K562 (cell line): ENCODE results near the gene SRGAP3.

Experiments
- EP300 ChIP-seq: IDR thresholded peaks from 2 replicates; pipeline ENCODE4 v1.6.1; 2012; ENCODE audit warnings: low read length, improper control_type of control experiment
- HDAC1 ChIP-seq, 2 experiments: fragments of 450-650 bp; IDR thresholded peaks; 2 replicates each; pipeline ENCODE4 v1.6.1; 2016 to 2017; ENCODE audit warnings: inconsistent platforms in 1 of 2, mild to moderate bottlenecking in 1 of 2, moderate library complexity in 1 of 2
- NR2C1 ChIP-seq, 2 experiments: fragments of 450-650 bp; IDR thresholded peaks; 2 replicates each; pipeline ENCODE4 v1.6.1; 2017; ENCODE audit warnings: mild to moderate bottlenecking in 2 of 2, antibody characterized with exemption in 1 of 2, inconsistent platforms in 1 of 2, missing compliant biosample characterization in 1 of 2, missing genetic modification characterization in 1 of 2
- POLR2AphosphoS5 ChIP-seq: IDR thresholded peaks from 2 replicates; pipeline ENCODE4 v1.6.1; 2011; ENCODE audit warnings: mild to moderate bottlenecking, low read depth, low read length, moderate library complexity; ENCODE audit not compliant: control insufficient read depth, insufficient read depth
- SRSF7 ChIP-seq: fragments of 200-400 bp; formaldehyde crosslinking; optimal IDR thresholded peaks from 2 replicates; pipeline ENCODE3; 2017; ENCODE audit warnings: mild to moderate bottlenecking, low read depth, low read length
- TF ChIP-seq, protein P1 (sequence below), 3 experiments: IDR thresholded peaks in 2 of 3; conservative IDR thresholded peaks in 1 of 3; 2 replicates each; pipeline ENCODE4 v1.5.1; 2011 to 2012; ENCODE audit warnings: low read length in 3 of 3, mild to moderate bottlenecking in 3 of 3, control low read depth in 2 of 3, improper control_type of control experiment in 1 of 3, inconsistent platforms in 1 of 3, low read depth in 1 of 3, mixed read lengths in 1 of 3, moderate library complexity in 1 of 3; ENCODE audit not compliant: insufficient read depth in 2 of 3

DNA sequence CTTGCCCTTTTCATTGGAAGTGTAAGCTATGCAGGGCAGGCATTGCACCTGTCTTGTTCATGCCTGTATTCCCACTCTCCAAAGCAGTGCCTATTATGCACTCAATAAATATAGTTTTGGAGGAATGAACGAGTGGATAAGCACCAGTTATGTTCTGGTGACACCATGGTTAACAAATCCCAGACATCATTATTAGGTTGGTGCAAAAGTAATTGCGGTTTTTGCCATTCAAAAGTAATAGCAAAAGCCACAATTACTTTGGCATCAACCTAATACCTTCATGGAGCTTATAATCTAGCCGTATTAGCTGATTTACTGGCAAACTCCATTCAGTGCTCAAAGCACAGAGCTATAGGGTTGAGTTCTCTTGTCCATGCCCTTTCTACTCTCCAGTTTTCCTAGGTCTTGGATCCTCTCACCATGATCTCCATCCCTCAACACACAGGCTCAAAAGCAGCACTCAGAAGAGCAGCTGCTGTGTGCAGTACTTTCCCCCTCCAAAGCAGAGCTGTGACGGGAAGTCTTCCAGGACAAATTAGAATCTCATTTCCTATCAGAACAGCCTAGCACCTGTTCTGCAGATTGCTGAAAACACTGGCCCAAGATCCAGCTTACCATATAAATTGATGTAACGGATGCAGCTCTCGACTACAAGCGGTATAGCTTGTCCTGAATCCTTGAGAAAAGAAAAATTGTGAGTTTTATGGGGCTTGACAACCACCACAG is 223.0 kb downstream of the SRGAP3 start:
- TF ChIP-seq SRSF7, result no peak
- no peak for TF ChIP-seq POLR2AphosphoS5
- no peak for TF ChIP-seq NR2C1 (IDR thresholded peaks at IDR 0.05)
- TF ChIP-seq NR2C1 (tag; IDR thresholded peaks at IDR 0.05), result no peak
- no peak for TF ChIP-seq HDAC1 (IDR thresholded peaks at IDR 0.05)
- TF ChIP-seq EP300, result no peak
- TF ChIP-seq, protein P1, sequence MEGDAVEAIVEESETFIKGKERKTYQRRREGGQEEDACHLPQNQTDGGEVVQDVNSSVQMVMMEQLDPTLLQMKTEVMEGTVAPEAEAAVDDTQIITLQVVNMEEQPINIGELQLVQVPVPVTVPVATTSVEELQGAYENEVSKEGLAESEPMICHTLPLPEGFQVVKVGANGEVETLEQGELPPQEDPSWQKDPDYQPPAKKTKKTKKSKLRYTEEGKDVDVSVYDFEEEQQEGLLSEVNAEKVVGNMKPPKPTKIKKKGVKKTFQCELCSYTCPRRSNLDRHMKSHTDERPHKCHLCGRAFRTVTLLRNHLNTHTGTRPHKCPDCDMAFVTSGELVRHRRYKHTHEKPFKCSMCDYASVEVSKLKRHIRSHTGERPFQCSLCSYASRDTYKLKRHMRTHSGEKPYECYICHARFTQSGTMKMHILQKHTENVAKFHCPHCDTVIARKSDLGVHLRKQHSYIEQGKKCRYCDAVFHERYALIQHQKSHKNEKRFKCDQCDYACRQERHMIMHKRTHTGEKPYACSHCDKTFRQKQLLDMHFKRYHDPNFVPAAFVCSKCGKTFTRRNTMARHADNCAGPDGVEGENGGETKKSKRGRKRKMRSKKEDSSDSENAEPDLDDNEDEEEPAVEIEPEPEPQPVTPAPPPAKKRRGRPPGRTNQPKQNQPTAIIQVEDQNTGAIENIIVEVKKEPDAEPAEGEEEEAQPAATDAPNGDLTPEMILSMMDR (IDR thresholded peaks at IDR 0.05 in 2 of 3, conservative IDR thresholded peaks at IDR 0.05 in 1 of 3; ENCODE audit: insufficient read depth in 2 of 3, low read depth in 1 of 3, low read length in 3 of 3), result no peak
